Endothelial cell of umbilical vein (primary cell): ENCODE data around the gene KRT38. TPM values are rescaled to one million over a fixed set of nuclear protein-coding genes. Genes with fewer than 3 reads are reported as not detected.

Source experiments
- BruUV-seq: library from RNA; stranded (reverse); fragments of 400-500 nt; replicated peaks from 2 replicates; lab custom pipeline; 2021; lab: Mats Ljungman, UMichigan
- CTCF ChIA-PET: fragments of 300-600, 350-600 bp; sonication (Branson Sonifier 250); formaldehyde crosslinking; loops from one replicate; lab custom pipeline; 2021; ENCODE audit warnings: antibody characterized with exemption, inconsistent platforms; lab: Charles Lee
- POLR2A ChIA-PET: fragments of 300-600, 350-600 bp; sonication (Branson Sonifier 250); formaldehyde crosslinking; loops from one replicate; lab custom pipeline; 2021; ENCODE audit warnings: antibody characterized with exemption, inconsistent platforms; lab: Charles Lee
- DNase-seq: peaks from one replicate; pipeline ENCODE4 v3.0.0-alpha.2; 2011; ENCODE audit warnings: low read depth, low spot score
- FAIRE-seq: peaks from 2 replicates; lab custom pipeline; 2011; peaks lifted over from hg19 to GRCh38; lab: Jason Lieb, UNC
- H2AFZ ChIP-seq: 2 replicates; pipeline ENCODE4 v1.6.0; 2012; ENCODE audit warnings: low read depth, low read length, control low read depth, inconsistent platforms
- H3K27ac ChIP-seq: 2 replicates; pipeline ENCODE4 v1.5.1; 2011; ENCODE audit warnings: low read depth, mild to moderate bottlenecking, control low read depth, low read length, moderate library complexity; ENCODE audit not compliant: insufficient read depth
- H3K27me3 ChIP-seq, 2 experiments: 2 replicates each; pipeline versions ENCODE4 v1.6.0 to v1.6.1; 2011; ENCODE audit warnings: low read length in 2 of 2, mixed read lengths in 1 of 2; ENCODE audit not compliant: control insufficient read depth in 2 of 2, insufficient read depth in 2 of 2
- H3K36me3 ChIP-seq, 2 experiments: 2 replicates in 1 of 2; 3 replicates in 1 of 2; pipeline ENCODE4 v1.5.1; 2011; ENCODE audit warnings: low read length in 2 of 2, mild to moderate bottlenecking in 1 of 2, moderate library complexity in 1 of 2; ENCODE audit not compliant: control insufficient read depth in 2 of 2, insufficient read depth in 2 of 2; ENCODE audit errors: extremely low read depth in 1 of 2
- H3K4me1 ChIP-seq: 3 replicates; pipeline ENCODE4 v1.5.1; 2011; ENCODE audit warnings: mild to moderate bottlenecking, low read length; ENCODE audit not compliant: control insufficient read depth, insufficient read depth; ENCODE audit errors: extremely low read depth
- H3K4me2 ChIP-seq: 2 replicates; pipeline ENCODE4 v1.6.1; 2011; ENCODE audit warnings: low read length, control low read depth, mixed read lengths; ENCODE audit not compliant: insufficient read depth
- H3K4me3 ChIP-seq, 3 experiments: fragments of 200-600 bp in 1 of 3; sonication (generic), shearing (Covaris generic) in 1 of 3; replicated peaks in 1 of 3; 2 replicates each; pipeline ENCODE4 v1.5.1; 2011 to 2016; ENCODE audit warnings: control low read depth in 3 of 3, low read length in 3 of 3, mild to moderate bottlenecking in 2 of 3, inconsistent platforms in 1 of 3, low read depth in 1 of 3, moderate library complexity in 1 of 3; ENCODE audit not compliant: insufficient read depth in 1 of 3
- H3K79me2 ChIP-seq: 2 replicates; pipeline ENCODE4 v1.6.0; 2012; ENCODE audit warnings: low read length, inconsistent platforms; ENCODE audit not compliant: control insufficient read depth, insufficient read depth
- H3K9ac ChIP-seq: replicated peaks from 2 replicates; pipeline ENCODE3; 2011; ENCODE audit warnings: low read length, control low read depth; ENCODE audit not compliant: insufficient read depth; ENCODE audit errors: extremely low read depth
- H3K9me1 ChIP-seq: replicated peaks from 3 replicates; pipeline ENCODE4 v1.6.0; 2011; ENCODE audit warnings: mild to moderate bottlenecking, low read length; ENCODE audit not compliant: control insufficient read depth, insufficient read depth; ENCODE audit errors: extremely low read depth
- H3K9me3 ChIP-seq: replicated peaks from 2 replicates; pipeline ENCODE4 v1.5.1; 2012; ENCODE audit warnings: low read length, inconsistent platforms; ENCODE audit not compliant: control insufficient read depth, insufficient read depth
- H4K20me1 ChIP-seq: replicated peaks from 2 replicates; pipeline ENCODE3; 2011; ENCODE audit warnings: mild to moderate bottlenecking, low read length; ENCODE audit not compliant: control insufficient read depth, insufficient read depth; ENCODE audit errors: extremely low read depth
- EZH2 ChIP-seq: IDR thresholded peaks from 2 replicates; pipeline ENCODE4 v1.6.1; 2012; ENCODE audit warnings: borderline replicate concordance, low read depth, mild to moderate bottlenecking, moderate library complexity, low read length, inconsistent platforms; ENCODE audit not compliant: severe bottlenecking
- FOS ChIP-seq: IDR thresholded peaks from 2 replicates; pipeline ENCODE4 v1.6.1; 2011; ENCODE audit warnings: mild to moderate bottlenecking, low read length, moderate library complexity, borderline replicate concordance; ENCODE audit not compliant: insufficient read depth
- GATA2 ChIP-seq: IDR thresholded peaks from 2 replicates; pipeline ENCODE4 v1.7.0; 2011; ENCODE audit warnings: low read depth, mild to moderate bottlenecking, moderate library complexity, mixed read lengths, low read length; ENCODE audit not compliant: insufficient read length, insufficient read depth
- MAX ChIP-seq: IDR thresholded peaks from 2 replicates; pipeline ENCODE4 v1.6.1; 2011; ENCODE audit not compliant: insufficient read depth, insufficient read length
- POLR2A ChIP-seq: IDR thresholded peaks from 2 replicates; pipeline ENCODE4 v1.6.1; 2012; ENCODE audit warnings: low read depth, mild to moderate bottlenecking, control low read depth, low read length
- POLR2AphosphoS5 ChIP-seq: IDR thresholded peaks from 2 replicates; pipeline ENCODE4 v1.6.1; 2012; ENCODE audit warnings: low read depth, mild to moderate bottlenecking, control low read depth, low read length, moderate library complexity; ENCODE audit not compliant: insufficient read depth
- dilution Hi-C: fragments of 300-500 bp; cut with MboI; formaldehyde crosslinking; loops from one replicate; pipeline ENCODE4 v1.15.0; 2019; ENCODE audit warnings: low sequenced_read_pairs; ENCODE audit not compliant: extremely low pct_ligation_motif_present
- intact Hi-C: fragments of 100-400 bp; cut with micrococcal nuclease; formaldehyde crosslinking; loops from one replicate; pipeline ENCODE4 v1.10.0; 2022
- polyA plus RNA-seq, 4 experiments: library from polyadenylated mRNA; depleted of rRNA in 3 of 4; stranded (reverse) in 3 of 4; unstranded in 1 of 4; fragments of >200 nt; gene quantifications; 2 replicates each; pipeline versions ENCODE4 v1.2.1 to v1.2.3, GENCODE V29; 2011 to 2012; ENCODE audit warnings: missing spikeins in 1 of 4
- total RNA-seq: library from RNA; stranded (reverse); gene quantifications from 2 replicates; pipeline ENCODE4 v1.2.3, GENCODE V29; 2021
- TF ChIP-seq, protein P1 (sequence below), 2 donors: IDR thresholded peaks; 1 replicate in 1 of 2; 2 replicates in 1 of 2; pipeline ENCODE4 v1.5.1; 2011; ENCODE audit warnings: low read length in 2 of 2, mild to moderate bottlenecking in 2 of 2, moderate library complexity in 2 of 2, control low read depth in 1 of 2, inconsistent platforms in 1 of 2, low read depth in 1 of 2; ENCODE audit not compliant: insufficient read depth in 1 of 2; ENCODE audit errors: extremely low read depth in 1 of 2

Gene KRT38
- total and polyA plus RNA-seq, 2 donors (not counting 3 experiments of a cell fraction or from before 2014, with no cell fraction given) = not detected

DNA sequence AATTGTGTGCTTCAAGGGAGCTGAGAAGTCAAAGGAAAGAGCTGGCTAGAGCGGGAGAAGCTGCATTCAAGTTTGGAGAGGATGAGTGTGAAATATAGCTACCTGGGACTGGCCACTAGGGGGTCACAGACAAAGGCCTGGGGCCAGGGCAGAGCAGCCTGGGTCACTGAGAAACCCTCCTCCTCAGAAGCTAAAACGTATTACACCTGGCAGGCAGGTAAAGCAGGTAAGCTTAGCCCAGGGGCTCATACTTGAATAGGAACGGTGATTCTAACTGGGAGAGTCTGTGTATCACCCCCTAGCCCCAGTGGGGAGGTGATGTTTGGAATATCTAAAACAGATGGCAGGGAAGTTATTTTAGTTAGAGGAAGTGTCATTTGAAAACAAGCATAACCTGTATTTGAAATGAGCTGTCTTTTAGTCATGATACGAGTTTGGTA is 23.2 kb downstream of the KRT38 start:
- DNase-seq = no peak
- Histone ChIP-seq H3K79me2 (no peaks in the 10 kb centered on the region), H3K9me3 (no peaks in the 10 kb centered on the region), H3K4me1 (no peaks in the 10 kb centered on the region), H3K4me2 (no peak overlapping the region), H4K20me1 (no peaks in the 10 kb centered on the region), H3K4me3 (no peak overlapping the region), H2AFZ (no peak overlapping the region), H3K9ac (no peak overlapping the region), H3K9me1 (no peaks in the 10 kb centered on the region), H3K27ac (no peak overlapping the region), H3K27me3 (peaks cover 0 to 4% of the 10 kb centered on the region in 2 experiments), H3K36me3 (no peaks in the 10 kb centered on the region)
- BruUV-seq = no TSS peak
- no peak for TF ChIP-seq POLR2AphosphoS5
- TF ChIP-seq, protein P1, sequence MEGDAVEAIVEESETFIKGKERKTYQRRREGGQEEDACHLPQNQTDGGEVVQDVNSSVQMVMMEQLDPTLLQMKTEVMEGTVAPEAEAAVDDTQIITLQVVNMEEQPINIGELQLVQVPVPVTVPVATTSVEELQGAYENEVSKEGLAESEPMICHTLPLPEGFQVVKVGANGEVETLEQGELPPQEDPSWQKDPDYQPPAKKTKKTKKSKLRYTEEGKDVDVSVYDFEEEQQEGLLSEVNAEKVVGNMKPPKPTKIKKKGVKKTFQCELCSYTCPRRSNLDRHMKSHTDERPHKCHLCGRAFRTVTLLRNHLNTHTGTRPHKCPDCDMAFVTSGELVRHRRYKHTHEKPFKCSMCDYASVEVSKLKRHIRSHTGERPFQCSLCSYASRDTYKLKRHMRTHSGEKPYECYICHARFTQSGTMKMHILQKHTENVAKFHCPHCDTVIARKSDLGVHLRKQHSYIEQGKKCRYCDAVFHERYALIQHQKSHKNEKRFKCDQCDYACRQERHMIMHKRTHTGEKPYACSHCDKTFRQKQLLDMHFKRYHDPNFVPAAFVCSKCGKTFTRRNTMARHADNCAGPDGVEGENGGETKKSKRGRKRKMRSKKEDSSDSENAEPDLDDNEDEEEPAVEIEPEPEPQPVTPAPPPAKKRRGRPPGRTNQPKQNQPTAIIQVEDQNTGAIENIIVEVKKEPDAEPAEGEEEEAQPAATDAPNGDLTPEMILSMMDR (IDR thresholded peaks at IDR 0.05; ENCODE audit: extremely low read depth in 1 of 2, insufficient read depth in 1 of 2, low read depth in 1 of 2, low read length in 2 of 2) = peak; percentile 18 to 21
- TF ChIP-seq GATA2 = no peak
- TF ChIP-seq FOS = no peak
- FAIRE-seq = no peak
- dilution Hi-C loops (no loop called here), intact Hi-C loops (no loop called here)
- ChIA-PET CTCF (interaction anchor here (0.5 to 1.8 kb wide), 6 partner anchors 9 to 631 kb away, joined by 3 to 7 read pairs (median 3); no protein-coding TSS in a partner anchor), POLR2A (no interaction called here)

DNA sequence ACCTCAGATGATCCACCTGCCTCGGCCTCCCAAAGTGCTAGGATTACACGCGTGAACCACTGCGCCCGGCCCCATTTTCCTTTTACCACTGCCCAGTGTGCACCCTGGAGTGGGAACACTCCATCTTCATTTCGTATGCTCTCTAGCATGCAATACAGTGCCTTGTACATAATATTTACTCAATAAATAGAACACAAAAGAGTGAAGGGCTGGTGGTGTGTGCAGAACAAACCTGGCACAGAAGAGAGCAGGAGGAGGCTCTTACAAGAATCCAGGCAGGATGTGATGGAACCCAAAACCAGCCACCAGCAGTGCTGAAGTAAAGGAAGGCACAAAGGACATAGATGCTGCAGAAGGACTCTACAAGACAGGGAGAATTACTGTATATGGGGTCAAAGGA is 23.7 kb downstream of the KRT38 start:
- FAIRE-seq (no peak), DNase-seq (no peak)
- dilution Hi-C loops (no loop called here), intact Hi-C loops (no loop called here)
- H3K4me2 ChIP-seq = no peak overlapping the region
- H3K4me3 ChIP-seq = no peak overlapping the region
- H3K36me3 ChIP-seq = no peaks in the 10 kb centered on the region
- no peaks in the 10 kb centered on the region for H3K9me3 ChIP-seq
- H2AFZ ChIP-seq = no peak overlapping the region
- H3K9me1 ChIP-seq = no peaks in the 10 kb centered on the region
- H3K27me3 ChIP-seq = peaks cover 0 to 4% of the 10 kb centered on the region in 2 experiments
- ChIA-PET CTCF (interaction anchor here (1.5 to 1.8 kb wide), 2 partner anchors 132 to 246 kb away, joined by 3 to 7 read pairs; no protein-coding TSS in a partner anchor), POLR2A (no interaction called here)
- no peak for TF ChIP-seq POLR2A
- TF ChIP-seq POLR2AphosphoS5 = no peak
- no peak for TF ChIP-seq FOS
- TF ChIP-seq EZH2 = no peak
- TF ChIP-seq MAX = no peak
- TF ChIP-seq, protein P1 (IDR thresholded peaks at IDR 0.05; ENCODE audit: extremely low read depth in 1 of 2, insufficient read depth in 1 of 2, low read depth in 1 of 2, low read length in 2 of 2) = no peak
- no peaks in the 10 kb centered on the region for H3K79me2 ChIP-seq
- H3K9ac ChIP-seq = no peak overlapping the region
- no peak overlapping the region for H3K27ac ChIP-seq
- BruUV-seq = no TSS peak
- H4K20me1 ChIP-seq = no peaks in the 10 kb centered on the region
- no peaks in the 10 kb centered on the region for H3K4me1 ChIP-seq
